Esophagus squamous epithelium (tissue), 4 donors: ENCODE results near the gene DBT.

Source experiments
- POLR2A ChIP-seq, 4 donors: fragments of 450-650 bp; IDR thresholded peaks; one replicate each; pipeline ENCODE4 v1.6.1; 2017; ENCODE audit warnings: antibody characterized with exemption in 4 of 4, mild to moderate bottlenecking in 4 of 4, moderate library complexity in 3 of 4
- TF ChIP-seq, protein P1 (sequence below), 6 experiments: fragments of 450-650 bp in 4 of 6; fragments of 200-600 bp in 2 of 6; sonication (generic) in 2 of 6; IDR thresholded peaks; one replicate each; pipeline ENCODE4 v1.5.1; 2016 to 2019; ENCODE audit warnings: antibody characterized with exemption in 6 of 6, mild to moderate bottlenecking in 4 of 6, moderate library complexity in 4 of 6

DNA sequence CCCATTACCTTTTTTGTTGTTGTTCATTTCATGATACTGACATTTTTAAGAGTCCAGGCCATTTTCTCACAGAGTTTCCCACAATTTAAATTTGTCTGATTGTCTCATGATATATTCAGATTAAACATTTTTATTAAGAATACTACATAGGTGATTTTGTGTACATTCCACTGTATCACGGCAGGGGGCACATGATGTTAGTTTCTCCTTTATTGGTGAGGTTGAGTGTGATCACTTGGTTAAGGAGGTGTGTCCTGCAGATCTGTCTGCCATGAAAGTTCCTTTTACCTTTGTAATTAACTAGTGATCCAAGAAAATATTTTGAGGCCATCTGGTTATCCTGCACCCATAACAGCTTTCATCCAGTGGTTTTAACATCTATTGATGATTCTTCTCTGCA, 28.2 kb upstream of the DBT start:
- TF ChIP-seq, protein P1, sequence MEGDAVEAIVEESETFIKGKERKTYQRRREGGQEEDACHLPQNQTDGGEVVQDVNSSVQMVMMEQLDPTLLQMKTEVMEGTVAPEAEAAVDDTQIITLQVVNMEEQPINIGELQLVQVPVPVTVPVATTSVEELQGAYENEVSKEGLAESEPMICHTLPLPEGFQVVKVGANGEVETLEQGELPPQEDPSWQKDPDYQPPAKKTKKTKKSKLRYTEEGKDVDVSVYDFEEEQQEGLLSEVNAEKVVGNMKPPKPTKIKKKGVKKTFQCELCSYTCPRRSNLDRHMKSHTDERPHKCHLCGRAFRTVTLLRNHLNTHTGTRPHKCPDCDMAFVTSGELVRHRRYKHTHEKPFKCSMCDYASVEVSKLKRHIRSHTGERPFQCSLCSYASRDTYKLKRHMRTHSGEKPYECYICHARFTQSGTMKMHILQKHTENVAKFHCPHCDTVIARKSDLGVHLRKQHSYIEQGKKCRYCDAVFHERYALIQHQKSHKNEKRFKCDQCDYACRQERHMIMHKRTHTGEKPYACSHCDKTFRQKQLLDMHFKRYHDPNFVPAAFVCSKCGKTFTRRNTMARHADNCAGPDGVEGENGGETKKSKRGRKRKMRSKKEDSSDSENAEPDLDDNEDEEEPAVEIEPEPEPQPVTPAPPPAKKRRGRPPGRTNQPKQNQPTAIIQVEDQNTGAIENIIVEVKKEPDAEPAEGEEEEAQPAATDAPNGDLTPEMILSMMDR (IDR thresholded peaks at IDR 0.05): no peak
- TF ChIP-seq POLR2A (IDR thresholded peaks at IDR 0.05): no peak
